HG02840 (cell line): ENCODE measurements around the gene OTUB2.

Experiments used
- ATAC-seq: cut with Tn5 transposase; IDR thresholded peaks from one replicate; pipeline ENCODE4 v1.9.1; 2021; ENCODE audit warnings: mild to moderate bottlenecking, moderate library complexity, moderate number of reproducible peaks; ENCODE audit not compliant: unreplicated experiment, low FRiP score

Gene OTUB2

DNA sequence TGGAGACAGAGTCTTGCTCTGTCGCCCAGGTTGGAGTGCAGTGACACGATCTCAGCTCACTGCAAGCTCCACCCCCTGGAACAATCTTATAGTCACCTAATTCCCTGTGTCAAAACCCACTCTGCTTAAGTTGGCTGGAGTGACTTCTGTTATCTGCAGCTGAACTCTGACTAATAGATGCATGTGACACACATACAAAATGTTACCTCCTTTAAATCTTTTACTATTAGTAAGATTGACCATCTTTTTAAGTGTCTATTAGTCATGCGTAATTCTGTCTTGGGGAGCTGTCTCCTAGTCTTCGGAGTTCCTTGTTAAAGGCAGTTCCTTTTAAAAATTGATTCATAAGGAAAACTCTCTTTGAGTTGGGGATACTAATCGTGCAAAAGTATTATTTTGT is 62.4 kb downstream of the OTUB2 start:
- ATAC-seq: no peak

DNA sequence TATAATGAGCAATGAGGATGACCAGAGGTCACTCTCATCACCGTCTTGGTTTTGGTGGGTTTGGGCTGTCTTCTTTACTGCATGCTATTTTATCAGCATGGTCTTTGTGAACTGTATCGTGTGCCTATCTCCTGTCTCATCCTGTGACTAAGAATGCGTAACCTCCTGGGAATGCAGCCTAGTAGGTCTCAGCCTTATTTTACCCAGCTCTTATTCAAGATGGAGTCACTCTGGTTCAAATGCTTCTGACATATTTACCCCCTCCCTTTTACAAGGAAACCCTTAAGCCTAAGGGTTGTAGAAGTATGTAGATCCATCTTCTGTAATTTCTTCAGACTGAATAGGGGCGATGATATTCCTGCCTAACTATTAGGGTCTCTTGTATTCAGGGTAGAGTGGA is 63.3 kb downstream of the OTUB2 start:
- ATAC-seq: no peak

DNA sequence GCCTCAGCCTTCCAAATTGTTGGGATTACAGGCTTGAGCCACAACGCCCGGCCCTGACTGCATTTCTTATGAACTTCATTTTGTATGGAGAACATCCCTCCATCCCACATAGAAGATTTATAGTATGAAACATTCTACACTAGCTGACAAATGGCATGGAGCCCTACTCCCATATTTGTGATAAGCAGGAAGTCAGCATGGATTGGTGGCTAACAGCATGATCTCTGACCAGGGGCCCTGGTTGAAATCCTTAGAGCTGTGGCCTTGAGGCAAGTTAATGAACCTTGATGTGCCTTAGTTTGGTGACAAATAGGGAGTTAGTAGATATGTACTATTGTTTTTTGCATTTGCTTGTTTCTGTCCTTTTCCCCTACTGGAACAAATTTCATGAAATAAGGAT is 67.3 kb downstream of the OTUB2 start:
- no peak for ATAC-seq

DNA sequence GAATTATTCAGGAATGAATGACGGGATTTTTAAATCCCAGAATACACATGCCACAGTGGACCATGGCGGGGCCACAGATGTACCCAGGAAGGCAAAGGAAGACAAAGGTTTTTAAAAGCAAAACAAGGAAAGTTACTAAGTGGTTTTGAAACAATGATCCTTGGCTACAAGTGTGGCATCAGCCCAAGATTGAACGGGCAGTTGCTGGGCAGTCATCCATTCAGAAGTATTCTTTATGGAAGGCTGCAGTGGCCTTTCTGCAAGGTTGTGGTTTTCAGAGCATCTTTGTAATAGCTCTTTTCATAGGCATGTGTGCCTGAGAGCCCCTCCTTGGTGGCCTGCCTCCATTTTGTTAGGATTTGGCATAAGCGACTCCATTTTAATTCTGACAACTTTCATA is 71.0 kb downstream of the OTUB2 start:
- no peak for ATAC-seq
